ENCODE data around the gene REC8.

DNA sequence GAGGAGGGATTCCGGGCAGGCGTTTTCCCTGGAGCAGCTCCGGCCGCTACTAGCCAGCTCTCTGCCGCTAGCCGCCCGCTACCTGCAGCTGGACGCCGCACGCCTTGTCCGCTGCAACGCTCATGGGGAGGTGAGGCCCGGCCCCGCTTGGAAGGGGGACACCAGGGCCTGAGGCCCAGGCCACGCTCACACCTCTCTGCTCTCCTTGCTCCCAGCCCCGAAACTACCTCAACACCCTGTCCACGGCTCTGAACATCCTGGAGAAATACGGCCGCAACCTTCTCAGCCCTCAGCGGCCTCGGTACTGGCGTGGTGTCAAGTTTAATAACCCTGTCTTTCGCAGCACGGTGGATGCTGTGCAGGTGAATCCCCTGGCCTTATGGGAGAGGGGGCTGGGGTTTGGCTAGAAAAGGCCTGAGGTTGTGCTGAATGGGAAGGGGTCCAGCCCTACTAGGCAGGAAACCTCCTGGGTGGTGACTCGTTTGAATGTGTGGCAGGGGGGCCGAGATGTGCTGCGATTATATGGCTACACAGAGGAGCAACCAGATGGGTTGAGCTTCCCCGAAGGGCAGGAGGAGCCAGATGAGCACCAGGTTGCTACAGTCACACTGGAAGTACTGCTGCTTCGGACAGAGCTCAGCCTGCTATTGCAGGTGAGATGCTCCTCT lies 24.0 kb upstream of the REC8 start:
- TF ChIP-seq, protein P1, sequence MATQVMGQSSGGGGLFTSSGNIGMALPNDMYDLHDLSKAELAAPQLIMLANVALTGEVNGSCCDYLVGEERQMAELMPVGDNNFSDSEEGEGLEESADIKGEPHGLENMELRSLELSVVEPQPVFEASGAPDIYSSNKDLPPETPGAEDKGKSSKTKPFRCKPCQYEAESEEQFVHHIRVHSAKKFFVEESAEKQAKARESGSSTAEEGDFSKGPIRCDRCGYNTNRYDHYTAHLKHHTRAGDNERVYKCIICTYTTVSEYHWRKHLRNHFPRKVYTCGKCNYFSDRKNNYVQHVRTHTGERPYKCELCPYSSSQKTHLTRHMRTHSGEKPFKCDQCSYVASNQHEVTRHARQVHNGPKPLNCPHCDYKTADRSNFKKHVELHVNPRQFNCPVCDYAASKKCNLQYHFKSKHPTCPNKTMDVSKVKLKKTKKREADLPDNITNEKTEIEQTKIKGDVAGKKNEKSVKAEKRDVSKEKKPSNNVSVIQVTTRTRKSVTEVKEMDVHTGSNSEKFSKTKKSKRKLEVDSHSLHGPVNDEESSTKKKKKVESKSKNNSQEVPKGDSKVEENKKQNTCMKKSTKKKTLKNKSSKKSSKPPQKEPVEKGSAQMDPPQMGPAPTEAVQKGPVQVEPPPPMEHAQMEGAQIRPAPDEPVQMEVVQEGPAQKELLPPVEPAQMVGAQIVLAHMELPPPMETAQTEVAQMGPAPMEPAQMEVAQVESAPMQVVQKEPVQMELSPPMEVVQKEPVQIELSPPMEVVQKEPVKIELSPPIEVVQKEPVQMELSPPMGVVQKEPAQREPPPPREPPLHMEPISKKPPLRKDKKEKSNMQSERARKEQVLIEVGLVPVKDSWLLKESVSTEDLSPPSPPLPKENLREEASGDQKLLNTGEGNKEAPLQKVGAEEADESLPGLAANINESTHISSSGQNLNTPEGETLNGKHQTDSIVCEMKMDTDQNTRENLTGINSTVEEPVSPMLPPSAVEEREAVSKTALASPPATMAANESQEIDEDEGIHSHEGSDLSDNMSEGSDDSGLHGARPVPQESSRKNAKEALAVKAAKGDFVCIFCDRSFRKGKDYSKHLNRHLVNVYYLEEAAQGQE (IDR thresholded peaks at IDR 0.05; ENCODE audit: low read depth), result no peak
- no peak for TF ChIP-seq CEBPB (IDR thresholded peaks at IDR 0.05; ENCODE audit: low read depth)
- TF ChIP-seq JUND (IDR thresholded peaks at IDR 0.05), result no peak
- TF ChIP-seq, protein P2, sequence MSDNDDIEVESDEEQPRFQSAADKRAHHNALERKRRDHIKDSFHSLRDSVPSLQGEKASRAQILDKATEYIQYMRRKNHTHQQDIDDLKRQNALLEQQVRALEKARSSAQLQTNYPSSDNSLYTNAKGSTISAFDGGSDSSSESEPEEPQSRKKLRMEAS (IDR thresholded peaks at IDR 0.05), result no peak
- no peak for TF ChIP-seq POLR2A (IDR thresholded peaks at IDR 0.05; ENCODE audit: borderline replicate concordance, extremely low read depth, insufficient read depth, insufficient read length)
- TF ChIP-seq EGR1 (IDR thresholded peaks at IDR 0.05; ENCODE audit: low read depth), result no peak
- TF ChIP-seq, protein P3, sequence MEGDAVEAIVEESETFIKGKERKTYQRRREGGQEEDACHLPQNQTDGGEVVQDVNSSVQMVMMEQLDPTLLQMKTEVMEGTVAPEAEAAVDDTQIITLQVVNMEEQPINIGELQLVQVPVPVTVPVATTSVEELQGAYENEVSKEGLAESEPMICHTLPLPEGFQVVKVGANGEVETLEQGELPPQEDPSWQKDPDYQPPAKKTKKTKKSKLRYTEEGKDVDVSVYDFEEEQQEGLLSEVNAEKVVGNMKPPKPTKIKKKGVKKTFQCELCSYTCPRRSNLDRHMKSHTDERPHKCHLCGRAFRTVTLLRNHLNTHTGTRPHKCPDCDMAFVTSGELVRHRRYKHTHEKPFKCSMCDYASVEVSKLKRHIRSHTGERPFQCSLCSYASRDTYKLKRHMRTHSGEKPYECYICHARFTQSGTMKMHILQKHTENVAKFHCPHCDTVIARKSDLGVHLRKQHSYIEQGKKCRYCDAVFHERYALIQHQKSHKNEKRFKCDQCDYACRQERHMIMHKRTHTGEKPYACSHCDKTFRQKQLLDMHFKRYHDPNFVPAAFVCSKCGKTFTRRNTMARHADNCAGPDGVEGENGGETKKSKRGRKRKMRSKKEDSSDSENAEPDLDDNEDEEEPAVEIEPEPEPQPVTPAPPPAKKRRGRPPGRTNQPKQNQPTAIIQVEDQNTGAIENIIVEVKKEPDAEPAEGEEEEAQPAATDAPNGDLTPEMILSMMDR (IDR thresholded peaks at IDR 0.05 in 2 of 3, conservative IDR thresholded peaks at IDR 0.05 in 1 of 3; ENCODE audit: borderline replicate concordance in 1 of 3, insufficient read depth in 1 of 3, low read depth in 2 of 3, low read length in 2 of 3), result no peak
- no peak for TF ChIP-seq YY1 (IDR thresholded peaks at IDR 0.05; ENCODE audit: extremely low read depth, insufficient replicate concordance, low read depth, low read length)
- TF ChIP-seq POLR2AphosphoS5 (IDR thresholded peaks at IDR 0.05; ENCODE audit: low read depth, low read length), result no peak
- TF ChIP-seq EZH2 (IDR thresholded peaks at IDR 0.05), result no peak
- no peak for TF ChIP-seq ELF1 (IDR thresholded peaks at IDR 0.05; ENCODE audit: borderline replicate concordance, low read depth)
- TF ChIP-seq SIN3A (IDR thresholded peaks at IDR 0.05; ENCODE audit: low read depth), result no peak
- no peak for TF ChIP-seq EZH2phosphoT487 (IDR thresholded peaks at IDR 0.05; ENCODE audit: borderline replicate concordance)
- no peak for TF ChIP-seq CBX3 (IDR thresholded peaks at IDR 0.05; ENCODE audit: low read depth)

All from HCT116 (cell line).